Testis (tissue), 2 donors: ENCODE measurements around the gene SLX4IP.

Experiments
- POLR2A ChIP-seq: fragments of 450-650 bp; IDR thresholded peaks from one replicate; pipeline ENCODE4 v1.6.1; 2017; ENCODE audit warnings: antibody characterized with exemption, mild to moderate bottlenecking, moderate library complexity
- TF ChIP-seq, protein P1 (sequence below), 3 experiments: fragments of 450-650 bp in 2 of 3; fragments of 200-600 bp in 1 of 3; sonication (generic) in 1 of 3; IDR thresholded peaks; one replicate each; pipeline ENCODE4 v1.5.1; 2016 to 2019; ENCODE audit warnings: antibody characterized with exemption in 3 of 3, mild to moderate bottlenecking in 2 of 3, moderate library complexity in 1 of 3

DNA sequence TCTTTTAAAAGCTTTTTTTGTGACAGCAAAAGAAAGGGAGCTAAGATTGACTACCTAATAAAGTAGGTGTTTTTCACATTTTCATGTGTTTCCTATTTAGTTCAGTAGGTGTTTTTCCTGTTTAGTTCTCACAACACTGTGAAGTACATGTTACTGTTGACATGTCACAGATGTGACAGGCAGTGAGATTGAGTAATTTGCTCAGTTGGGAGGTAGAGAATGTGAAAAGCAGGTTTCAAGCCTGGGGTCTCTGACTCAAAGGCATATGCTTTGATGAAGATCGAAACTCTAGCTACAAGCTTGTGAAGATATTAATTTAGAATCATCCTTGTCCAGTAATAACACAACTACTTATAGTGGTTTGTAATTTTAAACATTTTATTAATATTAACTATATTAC, 43.1 kb downstream of the SLX4IP start:
- TF ChIP-seq POLR2A = no peak
- TF ChIP-seq, protein P1, sequence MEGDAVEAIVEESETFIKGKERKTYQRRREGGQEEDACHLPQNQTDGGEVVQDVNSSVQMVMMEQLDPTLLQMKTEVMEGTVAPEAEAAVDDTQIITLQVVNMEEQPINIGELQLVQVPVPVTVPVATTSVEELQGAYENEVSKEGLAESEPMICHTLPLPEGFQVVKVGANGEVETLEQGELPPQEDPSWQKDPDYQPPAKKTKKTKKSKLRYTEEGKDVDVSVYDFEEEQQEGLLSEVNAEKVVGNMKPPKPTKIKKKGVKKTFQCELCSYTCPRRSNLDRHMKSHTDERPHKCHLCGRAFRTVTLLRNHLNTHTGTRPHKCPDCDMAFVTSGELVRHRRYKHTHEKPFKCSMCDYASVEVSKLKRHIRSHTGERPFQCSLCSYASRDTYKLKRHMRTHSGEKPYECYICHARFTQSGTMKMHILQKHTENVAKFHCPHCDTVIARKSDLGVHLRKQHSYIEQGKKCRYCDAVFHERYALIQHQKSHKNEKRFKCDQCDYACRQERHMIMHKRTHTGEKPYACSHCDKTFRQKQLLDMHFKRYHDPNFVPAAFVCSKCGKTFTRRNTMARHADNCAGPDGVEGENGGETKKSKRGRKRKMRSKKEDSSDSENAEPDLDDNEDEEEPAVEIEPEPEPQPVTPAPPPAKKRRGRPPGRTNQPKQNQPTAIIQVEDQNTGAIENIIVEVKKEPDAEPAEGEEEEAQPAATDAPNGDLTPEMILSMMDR (IDR thresholded peaks at IDR 0.05) = no peak
